ENCODE measurements around the gene CPEB1.
A peak's percentile ranks its signal among the peaks of the same experiment; 100 is the strongest.

Gene CPEB1

DNA sequence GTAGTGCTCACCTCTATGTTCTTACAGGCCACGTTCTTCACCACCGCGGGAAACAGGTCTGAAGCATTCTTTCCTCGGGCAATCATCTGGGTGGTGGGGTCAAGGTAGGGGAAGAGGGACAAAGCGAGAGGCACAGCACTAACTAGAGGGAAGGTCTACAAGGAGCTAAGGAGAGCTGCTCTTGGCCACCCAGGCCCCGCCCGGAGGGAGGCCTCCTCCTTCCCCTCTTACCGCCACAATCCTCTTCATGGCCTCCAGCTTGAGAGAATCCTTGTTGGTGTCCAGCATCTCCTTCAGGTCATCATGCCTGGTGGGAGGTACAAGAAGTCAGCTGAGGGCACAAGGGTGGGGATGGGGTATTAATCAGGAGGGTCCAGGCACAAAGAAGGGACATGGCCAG lies 42.0 kb upstream of the CPEB1 start:
- Histone ChIP-seq H3K27ac (ENCODE audit: extremely low read depth, low read depth, low read length) (no peak overlapping the region), H3K36me3 (ENCODE audit: control insufficient read depth in 2 of 2, insufficient read depth in 1 of 2, low read length in 2 of 2) (no peaks in the 10 kb centered on the region), H3K4me1 (ENCODE audit: control insufficient read depth, insufficient read depth, low read length) (no peaks in the 10 kb centered on the region), H3K9me3 (ENCODE audit: control insufficient read depth, insufficient read depth, low read depth, low read length) (no peaks in the 10 kb centered on the region), H3K4me3 (ENCODE audit: low read depth, low read length) (no peak overlapping the region)
- ChIA-PET POLR2A (interaction anchor here (1.0 kb wide), 1 partner anchor 9 kb away, joined by 3 read pairs; no protein-coding TSS in a partner anchor), CTCF (interaction anchor here (0.6 to 0.7 kb wide), 2 partner anchors 158 to 161 kb away, joined by 3 read pairs; no protein-coding TSS in a partner anchor)
- TF ChIP-seq ZNF37A (tag by site-specific recombination; IDR thresholded peaks at IDR 0.05): no peak
- no peak for TF ChIP-seq BCL11B (tag by site-specific recombination; IDR thresholded peaks at IDR 0.05; ENCODE audit: low read depth)
- no peak for TF ChIP-seq ZNF521 (tag by site-specific recombination; IDR thresholded peaks at IDR 0.05)
- TF ChIP-seq, protein P1, sequence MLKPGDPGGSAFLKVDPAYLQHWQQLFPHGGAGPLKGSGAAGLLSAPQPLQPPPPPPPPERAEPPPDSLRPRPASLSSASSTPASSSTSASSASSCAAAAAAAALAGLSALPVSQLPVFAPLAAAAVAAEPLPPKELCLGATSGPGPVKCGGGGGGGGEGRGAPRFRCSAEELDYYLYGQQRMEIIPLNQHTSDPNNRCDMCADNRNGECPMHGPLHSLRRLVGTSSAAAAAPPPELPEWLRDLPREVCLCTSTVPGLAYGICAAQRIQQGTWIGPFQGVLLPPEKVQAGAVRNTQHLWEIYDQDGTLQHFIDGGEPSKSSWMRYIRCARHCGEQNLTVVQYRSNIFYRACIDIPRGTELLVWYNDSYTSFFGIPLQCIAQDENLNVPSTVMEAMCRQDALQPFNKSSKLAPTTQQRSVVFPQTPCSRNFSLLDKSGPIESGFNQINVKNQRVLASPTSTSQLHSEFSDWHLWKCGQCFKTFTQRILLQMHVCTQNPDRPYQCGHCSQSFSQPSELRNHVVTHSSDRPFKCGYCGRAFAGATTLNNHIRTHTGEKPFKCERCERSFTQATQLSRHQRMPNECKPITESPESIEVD (tag by site-specific recombination; IDR thresholded peaks at IDR 0.05): no peak
- TF ChIP-seq KLF10 (tag by site-specific recombination; IDR thresholded peaks at IDR 0.05): no peak
- TF ChIP-seq MYNN (tag by site-specific recombination; IDR thresholded peaks at IDR 0.05; ENCODE audit: borderline replicate concordance): no peak

DNA sequence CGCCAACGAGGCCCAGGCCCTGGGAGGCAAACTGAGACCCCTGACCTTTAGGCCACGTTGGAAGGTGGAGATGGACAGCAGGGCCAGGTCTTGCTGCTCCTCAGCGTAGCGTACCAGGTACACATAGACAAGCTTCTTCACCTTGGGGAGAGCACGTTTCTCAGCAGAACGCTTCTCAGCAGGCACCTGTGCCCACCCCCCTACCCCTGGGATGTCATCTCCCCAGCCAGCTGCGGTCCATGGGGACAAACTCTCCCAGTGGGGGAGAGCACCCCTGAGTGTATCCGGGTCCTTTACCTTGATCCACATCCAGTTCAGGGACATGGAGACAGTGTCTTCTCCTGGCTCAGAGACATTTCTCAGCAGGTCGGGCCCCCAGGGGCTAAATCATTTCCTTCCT lies 41.5 kb upstream of the CPEB1 start:
- Histone ChIP-seq H3K4me1 (ENCODE audit: control insufficient read depth, insufficient read depth, low read length) (no peaks in the 10 kb centered on the region), H3K36me3 (ENCODE audit: control insufficient read depth in 2 of 2, insufficient read depth in 1 of 2, low read length in 2 of 2) (no peaks in the 10 kb centered on the region), H3K9me3 (ENCODE audit: control insufficient read depth, insufficient read depth, low read depth, low read length) (no peaks in the 10 kb centered on the region), H3K4me3 (ENCODE audit: low read depth, low read length) (no peak overlapping the region), H3K27ac (ENCODE audit: extremely low read depth, low read depth, low read length) (no peak overlapping the region)
- ChIA-PET CTCF (interaction anchor here (0.6 kb wide), 1 partner anchor 158 kb away, joined by 3 read pairs; no protein-coding TSS in a partner anchor), POLR2A (interaction anchor here (1.0 kb wide), 1 partner anchor 8 kb away, joined by 3 read pairs; no protein-coding TSS in a partner anchor)
- TF ChIP-seq ZBTB8A (tag by site-specific recombination; IDR thresholded peaks at IDR 0.05): no peak
- no peak for TF ChIP-seq ZNF133 (tag by site-specific recombination; IDR thresholded peaks at IDR 0.05)

DNA sequence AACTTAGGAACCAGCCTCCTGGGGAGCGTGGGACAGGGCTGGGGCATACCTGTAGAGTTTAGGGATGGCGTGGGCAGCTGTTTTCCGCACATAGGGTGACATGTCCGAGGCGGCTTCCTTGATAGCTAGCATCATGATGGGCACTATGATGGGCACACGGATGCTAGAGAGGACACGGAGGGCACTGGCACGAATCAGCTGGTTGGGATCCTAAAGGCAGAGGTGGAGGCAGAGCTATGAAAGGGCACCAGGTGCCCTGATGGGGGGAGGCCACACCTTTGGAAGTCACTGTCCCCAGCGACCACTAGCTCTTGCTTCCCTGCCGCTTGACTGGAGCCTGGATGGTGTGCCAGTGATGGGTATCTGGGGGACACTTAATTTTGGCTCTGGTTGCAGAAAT lies 34.2 kb upstream of the CPEB1 start:
- Histone ChIP-seq H3K27ac (ENCODE audit: extremely low read depth, low read depth, low read length) (no peak overlapping the region), H3K4me3 (ENCODE audit: low read depth, low read length) (no peak overlapping the region), H3K36me3 (ENCODE audit: control insufficient read depth in 2 of 2, insufficient read depth in 1 of 2, low read length in 2 of 2) (no peaks in the 10 kb centered on the region), H3K9me3 (ENCODE audit: control insufficient read depth, insufficient read depth, low read depth, low read length) (no peaks in the 10 kb centered on the region), H3K4me1 (ENCODE audit: control insufficient read depth, insufficient read depth, low read length) (peaks cover 5% of the 10 kb centered on the region; the same call in 1 of the 2 replicates)
- ChIA-PET CTCF (interaction anchor here (0.5 to 1.3 kb wide), 3 partner anchors 34 to 140 kb away, joined by 3 to 4 read pairs (median 3); no protein-coding TSS in a partner anchor), POLR2A (interaction anchor here (0.6 to 1.0 kb wide), 4 partner anchors 60 to 157 kb away, joined by 3 to 8 read pairs (median 4); partner anchors contain the start of gene RPS17)
- TF ChIP-seq ZNF510 (tag by site-specific recombination; IDR thresholded peaks at IDR 0.05; ENCODE audit: insufficient replicate concordance) (no peak), SCRT2 (tag by site-specific recombination; IDR thresholded peaks at IDR 0.05) (peak; percentile 12; the same call in 1 of the 2 replicates), ZNF19 (tag by site-specific recombination; IDR thresholded peaks at IDR 0.05; ENCODE audit: low read depth) (no peak)
- TF ChIP-seq, protein P2, sequence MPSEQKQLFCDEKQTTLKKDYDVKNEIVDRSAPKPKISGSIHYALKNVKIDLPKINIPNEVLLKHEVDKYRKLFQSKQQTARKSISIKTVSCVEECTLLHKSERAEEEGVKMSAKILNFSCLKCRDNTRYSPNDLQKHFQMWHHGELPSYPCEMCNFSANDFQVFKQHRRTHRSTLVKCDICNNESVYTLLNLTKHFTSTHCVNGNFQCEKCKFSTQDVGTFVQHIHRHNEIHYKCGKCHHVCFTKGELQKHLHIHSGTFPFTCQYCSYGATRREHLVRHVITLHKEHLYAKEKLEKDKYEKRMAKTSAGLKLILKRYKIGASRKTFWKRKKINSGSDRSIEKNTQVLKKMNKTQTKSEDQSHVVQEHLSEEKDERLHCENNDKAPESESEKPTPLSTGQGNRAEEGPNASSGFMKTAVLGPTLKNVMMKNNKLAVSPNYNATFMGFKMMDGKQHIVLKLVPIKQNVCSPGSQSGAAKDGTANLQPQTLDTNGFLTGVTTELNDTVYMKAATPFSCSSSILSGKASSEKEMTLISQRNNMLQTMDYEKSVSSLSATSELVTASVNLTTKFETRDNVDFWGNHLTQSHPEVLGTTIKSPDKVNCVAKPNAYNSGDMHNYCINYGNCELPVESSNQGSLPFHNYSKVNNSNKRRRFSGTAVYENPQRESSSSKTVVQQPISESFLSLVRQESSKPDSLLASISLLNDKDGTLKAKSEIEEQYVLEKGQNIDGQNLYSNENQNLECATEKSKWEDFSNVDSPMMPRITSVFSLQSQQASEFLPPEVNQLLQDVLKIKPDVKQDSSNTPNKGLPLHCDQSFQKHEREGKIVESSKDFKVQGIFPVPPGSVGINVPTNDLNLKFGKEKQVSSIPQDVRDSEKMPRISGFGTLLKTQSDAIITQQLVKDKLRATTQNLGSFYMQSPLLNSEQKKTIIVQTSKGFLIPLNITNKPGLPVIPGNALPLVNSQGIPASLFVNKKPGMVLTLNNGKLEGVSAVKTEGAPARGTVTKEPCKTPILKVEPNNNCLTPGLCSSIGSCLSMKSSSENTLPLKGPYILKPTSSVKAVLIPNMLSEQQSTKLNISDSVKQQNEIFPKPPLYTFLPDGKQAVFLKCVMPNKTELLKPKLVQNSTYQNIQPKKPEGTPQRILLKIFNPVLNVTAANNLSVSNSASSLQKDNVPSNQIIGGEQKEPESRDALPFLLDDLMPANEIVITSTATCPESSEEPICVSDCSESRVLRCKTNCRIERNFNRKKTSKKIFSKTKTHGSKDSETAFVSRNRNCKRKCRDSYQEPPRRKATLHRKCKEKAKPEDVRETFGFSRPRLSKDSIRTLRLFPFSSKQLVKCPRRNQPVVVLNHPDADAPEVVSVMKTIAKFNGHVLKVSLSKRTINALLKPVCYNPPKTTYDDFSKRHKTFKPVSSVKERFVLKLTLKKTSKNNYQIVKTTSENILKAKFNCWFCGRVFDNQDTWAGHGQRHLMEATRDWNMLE (tag by site-specific recombination; conservative IDR thresholded peaks at IDR 0.05; ENCODE audit: low read depth): no peak

All from HEK293 (cell line).